NK-92 (cell line): ENCODE results near the gene SLC27A2.
"Not testable (repeated sequence)": the region's sequence is repeated elsewhere in the genome, so short reads cannot be mapped to it uniquely, and the experiment has no call there.

ENCODE experiments used
- DNase-seq: peaks from one replicate; lab custom pipeline; 2025; ENCODE audit not compliant: unreplicated experiment; lab: John Stamatoyannopoulos, UW

Gene SLC27A2

DNA sequence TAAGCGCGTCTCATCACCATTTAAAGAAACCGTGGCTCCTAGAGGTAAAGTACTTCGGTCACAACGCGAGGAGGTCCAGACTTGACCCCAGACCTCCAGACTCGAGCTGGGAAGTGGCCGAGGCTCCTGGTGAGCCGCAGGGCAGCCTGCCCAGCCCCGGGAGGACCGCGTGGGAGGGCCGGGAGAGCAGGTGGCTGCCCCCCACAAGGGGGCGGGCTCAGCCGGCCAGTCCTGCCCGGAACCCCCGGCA, at the start of gene SLC27A2:
TSS of gene SLC27A2 (plus strand) at position 228 of the 250 bp plus-strand sequence. CDS start 232 bp downstream, outside the sequence.
- DNase-seq: no peak

DNA sequence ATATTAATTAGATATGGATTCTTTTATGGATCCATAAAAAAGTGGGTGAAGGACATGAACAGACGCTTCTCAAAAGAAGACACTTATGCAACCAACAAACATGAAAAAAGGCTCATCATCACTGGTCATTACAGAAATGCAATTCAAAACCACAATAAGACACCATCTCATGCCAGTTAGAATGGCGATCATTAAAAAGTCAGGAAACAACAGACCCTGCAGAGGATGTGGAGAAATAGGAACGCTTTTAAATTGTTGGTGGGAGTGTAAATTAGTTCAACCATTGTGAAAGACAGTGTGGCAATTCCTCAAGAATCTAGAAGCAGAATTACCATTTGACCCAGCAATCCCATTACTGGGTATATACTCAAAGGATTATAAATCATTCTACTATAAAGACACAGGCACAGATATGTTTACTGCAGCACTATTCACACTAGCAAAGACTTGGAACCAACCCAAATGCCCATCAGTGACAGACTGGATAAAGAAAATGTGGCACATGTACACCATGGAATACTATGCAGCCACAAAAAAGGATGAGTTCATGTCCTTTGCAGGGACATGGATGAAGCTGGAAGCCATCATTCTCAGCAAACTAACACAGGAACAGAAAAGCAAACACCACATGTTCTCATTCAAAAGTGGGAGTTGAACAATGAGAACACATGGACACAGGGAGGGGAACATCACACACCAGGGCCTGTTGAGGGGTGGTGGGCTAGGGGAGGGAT, 49.6 kb upstream of the SLC27A2 start:
- DNase-seq: not testable (repeated sequence)

DNA sequence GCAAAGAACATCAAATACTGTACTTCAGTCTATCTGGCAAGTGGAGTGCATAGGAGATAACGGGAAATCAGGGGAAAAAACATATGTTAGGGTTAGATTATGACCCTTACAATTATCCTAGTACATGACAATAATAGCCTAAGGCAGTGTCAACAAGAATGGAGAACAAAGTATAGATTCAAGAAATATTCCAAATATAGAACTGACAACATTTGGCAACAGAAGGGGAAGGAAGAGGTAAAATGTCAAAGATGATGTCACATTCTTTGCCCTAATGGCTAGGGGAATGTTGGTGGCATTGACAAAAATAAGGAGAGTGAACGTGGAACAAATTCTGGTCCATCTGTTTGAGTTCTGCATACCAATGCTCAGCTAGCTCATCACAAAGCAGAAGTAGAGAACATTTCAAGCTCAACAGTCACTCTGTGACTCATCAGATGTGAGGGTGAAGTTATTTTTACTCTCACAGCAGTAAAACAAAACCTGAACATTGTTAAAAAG, 47.4 kb upstream of the SLC27A2 start:
- no peak for DNase-seq

DNA sequence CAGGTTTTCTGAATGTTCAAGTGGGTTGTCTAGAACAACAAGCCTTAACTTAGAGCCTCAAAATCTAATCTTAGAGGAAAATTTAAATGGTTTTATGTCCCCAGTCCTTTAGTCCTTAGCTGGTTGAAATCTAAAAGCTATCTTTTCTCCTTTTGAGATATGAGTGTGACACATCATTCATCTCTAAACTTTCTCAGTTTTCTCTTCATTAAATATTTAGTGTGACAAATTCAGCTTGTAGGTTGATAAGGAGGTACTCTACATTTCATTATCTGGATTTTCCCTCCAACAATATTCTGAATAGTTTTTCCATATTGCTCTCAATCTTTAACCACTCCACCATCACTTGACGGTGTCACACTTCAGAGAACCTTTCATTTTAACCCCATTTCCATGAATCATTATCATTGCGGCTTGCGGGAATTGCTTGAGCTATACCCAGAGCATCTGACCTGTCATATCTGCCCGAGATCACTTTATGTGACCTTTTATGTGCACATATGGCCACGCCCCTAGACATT, 46.9 kb upstream of the SLC27A2 start:
- no peak for DNase-seq

DNA sequence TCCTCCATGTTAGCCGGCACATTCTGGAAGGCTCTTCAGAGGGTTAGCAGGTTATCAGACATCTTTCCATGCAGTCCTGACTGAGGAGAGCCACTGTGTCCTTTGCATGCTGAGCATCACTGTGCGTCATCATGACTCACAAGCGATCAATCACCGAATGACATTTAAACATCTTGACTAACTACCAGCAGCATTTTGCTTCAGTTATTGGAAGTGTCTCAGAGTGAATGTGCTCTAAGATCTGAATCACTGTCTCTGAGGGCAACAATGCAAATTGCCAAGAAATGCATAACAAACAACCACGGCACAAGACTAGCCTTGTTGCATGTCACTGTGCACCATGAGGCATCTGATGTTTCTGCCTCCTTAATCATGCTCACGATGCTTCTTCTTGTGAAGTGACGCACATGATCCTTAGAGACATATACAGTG, 44.6 kb upstream of the SLC27A2 start:
- no peak for DNase-seq

DNA sequence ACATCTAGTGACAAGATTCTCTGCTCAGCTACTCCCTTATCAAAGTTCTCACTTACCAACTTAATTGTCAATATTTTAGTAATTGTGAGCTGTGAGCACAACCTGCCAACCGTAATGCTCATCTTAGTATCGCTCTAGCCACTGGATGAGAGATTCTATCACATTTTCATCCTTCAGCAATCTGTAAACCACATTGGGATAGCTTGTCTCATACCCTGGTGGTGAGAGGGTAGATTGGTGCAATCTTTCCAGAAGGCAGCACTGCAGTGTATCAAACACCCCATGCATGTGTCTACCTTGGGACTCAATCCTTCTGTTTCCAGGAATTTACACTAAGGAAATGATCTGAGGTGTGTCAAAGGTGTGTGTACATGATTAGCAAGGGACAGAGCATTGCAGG, 44.1 kb upstream of the SLC27A2 start:
- no peak for DNase-seq

DNA sequence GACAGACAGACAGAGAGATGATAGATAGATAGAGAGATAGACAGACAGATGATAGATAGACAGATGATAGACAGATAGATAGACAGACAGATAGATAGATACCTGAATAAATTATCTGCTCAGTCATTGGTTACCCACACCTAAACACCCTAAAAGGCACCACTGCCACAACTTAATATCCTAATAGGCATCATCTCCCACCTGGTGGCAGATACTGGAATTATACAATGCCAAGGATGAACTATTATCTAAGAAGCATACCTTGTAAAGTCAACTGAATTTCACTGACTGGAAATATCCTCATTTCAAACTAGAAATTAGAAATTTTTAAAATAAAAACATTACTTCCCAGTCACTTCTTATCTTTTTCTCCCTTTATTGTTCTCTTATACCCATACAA, 43.6 kb upstream of the SLC27A2 start:
- DNase-seq: no peak

DNA sequence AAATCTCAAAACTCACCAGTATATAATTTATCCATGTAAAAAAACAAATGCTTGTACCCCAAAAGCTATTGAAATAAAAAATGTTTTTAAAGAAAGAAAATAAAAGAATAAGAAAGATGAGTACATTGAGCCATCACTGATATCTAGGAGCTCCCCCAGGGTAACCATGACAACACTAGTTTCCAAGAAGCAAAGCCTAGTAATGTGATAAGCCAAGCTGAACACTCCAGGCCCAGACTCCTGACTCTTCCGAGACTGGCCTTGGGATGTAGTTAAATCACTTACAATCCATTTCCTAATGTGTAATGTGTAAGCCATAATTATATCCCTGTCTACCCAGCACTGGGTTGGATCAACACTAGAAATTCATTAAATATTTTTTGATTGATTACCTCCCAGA, 41.9 kb upstream of the SLC27A2 start:
- DNase-seq: no peak

DNA sequence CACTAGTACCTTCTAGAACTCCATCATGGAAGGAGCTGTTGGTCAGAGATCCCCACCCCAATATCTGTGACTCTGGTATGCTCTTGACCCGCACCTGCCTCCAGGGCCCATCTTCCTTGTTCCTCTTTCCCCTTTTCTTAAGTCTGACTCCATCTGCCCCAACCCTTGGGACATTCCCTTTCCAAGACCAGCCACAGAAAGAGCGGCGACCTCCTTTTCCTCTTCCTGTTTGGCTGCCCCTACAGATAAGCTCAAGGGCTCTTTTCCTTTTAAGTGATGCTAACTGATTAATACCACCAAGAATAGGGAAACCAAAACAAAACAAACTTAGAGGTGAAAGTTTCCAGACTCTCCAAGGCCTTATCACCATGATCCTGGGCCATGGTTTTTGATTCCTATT, 41.0 kb upstream of the SLC27A2 start:
- no peak for DNase-seq

DNA sequence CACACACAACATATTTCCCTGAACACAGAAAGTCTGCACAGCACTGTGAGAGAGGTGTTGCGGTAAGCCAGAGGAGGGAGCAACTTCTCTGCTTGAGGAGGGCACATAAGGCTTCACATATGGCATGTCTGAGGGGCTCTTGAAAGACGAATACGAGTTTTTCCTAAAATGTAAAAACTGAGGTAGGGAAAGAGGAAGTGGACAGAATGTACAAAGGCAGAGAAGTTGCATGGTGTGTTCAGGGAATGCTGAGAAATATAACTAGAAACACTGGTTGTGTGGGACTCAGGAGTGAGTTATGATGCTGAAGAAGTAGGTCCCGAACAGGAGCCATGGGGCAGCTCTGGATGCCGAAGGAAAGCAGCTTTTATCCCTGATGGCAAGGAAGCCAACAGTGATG, 40.1 kb upstream of the SLC27A2 start:
- no peak for DNase-seq

DNA sequence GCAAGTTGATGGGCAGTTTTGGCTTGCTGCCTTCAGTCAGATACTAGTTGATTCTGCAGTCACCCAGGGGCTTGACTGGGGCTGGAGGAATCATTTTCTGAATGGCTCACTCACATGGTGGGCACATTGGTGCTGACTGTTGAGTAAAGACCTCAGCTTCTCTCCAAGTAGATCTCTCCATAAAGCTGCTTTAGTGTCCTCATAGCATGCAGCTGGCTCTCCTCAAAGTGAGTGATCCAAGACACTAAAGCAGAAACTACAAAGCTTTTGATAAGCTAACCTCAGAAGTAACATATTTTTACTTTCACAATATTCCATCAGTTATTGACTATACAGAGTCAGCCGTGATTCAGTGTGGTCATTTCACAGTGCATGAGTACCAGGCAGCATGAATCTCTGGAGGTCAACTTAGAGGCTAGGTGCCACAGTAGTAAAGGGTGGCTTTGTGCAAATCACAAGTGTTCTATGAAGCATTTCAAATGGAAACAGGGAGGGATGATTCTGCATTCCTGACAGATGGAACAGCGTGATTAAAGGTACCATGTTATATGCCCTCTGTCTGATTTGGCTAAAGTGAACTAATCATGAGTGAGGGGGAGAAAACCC, 38.6 kb upstream of the SLC27A2 start:
- no peak for DNase-seq

DNA sequence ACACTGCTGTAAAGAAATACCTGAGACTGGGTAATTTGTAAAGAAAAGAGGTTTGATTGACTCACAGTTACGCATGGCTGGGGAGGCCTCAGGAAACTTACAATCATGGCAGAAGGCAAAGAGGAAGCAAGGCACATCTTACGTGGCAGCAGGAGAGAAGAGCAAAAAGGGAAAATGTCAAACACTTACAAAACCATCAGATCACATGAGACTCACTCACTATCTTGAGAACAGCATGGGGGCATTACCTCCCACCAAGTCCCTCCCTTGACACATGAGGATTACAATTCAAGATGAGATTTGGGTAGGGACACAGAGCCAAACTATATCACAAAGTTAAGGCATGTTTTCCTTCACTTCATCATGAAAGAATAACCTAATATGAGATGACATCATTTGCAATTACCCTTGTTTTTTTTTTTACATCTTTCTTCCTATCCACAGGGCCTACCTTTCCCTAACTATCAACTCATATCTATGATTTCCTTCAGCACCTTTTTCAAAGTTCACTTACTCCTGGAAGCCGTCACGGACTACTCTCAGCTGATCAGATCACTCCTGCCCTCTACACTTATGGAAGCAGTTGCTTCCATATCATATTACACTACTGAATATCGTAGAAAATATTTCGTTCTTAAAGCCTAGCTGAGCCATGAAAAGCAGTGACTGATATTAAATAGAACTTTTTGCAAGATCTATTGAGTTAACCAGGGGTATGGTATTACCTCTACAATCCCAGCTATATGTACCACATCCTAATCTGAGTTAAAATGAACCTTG, 37.5 kb upstream of the SLC27A2 start:
- DNase-seq: no peak

DNA sequence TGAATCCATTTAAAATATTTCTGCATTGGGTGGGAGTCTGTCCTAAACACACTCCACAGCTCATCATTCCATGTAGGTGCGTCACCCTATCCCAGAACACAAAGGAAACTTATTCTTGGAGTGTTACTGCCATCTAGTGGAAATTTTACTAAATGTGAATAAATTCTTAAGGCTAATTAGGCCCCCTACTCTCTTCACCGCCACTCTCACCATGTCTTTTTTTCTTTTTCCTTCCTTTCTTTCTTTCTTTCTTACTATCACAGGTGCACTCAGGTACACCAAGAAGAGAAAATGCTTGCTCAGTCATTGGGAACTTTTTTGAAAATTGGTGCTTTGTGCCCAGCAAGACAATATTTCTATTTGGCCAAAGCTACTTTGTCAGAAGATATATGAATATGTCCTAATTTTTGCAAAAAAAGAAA, 36.5 kb upstream of the SLC27A2 start:
- no peak for DNase-seq

DNA sequence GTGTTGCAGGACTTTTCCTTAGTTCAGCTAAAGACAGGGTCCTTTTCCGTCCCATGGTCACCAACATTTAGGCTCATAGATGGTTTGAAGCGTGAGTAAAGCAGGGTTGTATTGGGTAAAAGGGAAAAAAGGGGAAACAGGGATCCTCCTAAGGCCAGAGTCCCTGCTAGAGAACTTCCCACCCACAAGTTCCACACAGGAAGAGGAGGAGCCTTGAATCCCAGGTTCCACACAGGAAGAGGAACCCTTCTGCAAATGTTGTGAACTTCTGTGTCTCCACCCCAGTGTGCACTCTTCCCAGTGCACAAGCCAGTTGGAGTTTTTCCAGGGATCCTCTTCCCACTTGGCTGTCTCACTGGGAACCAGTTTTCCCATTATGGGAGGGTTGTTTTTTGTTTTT, 35.4 kb upstream of the SLC27A2 start:
- no peak for DNase-seq

DNA sequence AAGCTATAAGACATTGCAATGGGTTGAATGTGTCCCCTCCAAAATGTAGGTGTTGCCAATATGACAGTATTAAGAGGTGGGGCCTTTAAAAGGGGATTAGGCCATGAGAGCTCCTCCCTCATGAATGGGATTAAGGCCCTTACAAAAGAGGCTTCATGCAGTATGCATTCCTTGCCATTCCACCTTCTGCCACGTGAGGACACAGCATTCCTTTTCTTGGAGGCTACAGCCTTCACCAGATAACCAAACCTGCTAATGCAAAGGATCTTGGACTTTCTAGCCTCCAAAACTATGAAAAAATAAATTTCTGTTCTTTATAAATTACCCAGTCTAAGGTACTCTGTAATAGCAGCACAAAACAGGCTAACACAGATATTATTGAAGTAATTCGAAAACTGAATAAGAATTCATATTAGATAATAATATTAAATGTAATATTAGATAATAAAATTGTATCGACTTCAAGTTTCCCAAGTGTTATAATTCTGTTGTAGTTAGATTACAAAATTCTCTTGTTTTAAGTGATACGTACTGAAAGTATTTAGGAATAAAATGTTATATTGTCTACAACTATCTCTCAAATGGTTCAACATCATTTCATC, 33.5 kb upstream of the SLC27A2 start:
- DNase-seq: no peak

DNA sequence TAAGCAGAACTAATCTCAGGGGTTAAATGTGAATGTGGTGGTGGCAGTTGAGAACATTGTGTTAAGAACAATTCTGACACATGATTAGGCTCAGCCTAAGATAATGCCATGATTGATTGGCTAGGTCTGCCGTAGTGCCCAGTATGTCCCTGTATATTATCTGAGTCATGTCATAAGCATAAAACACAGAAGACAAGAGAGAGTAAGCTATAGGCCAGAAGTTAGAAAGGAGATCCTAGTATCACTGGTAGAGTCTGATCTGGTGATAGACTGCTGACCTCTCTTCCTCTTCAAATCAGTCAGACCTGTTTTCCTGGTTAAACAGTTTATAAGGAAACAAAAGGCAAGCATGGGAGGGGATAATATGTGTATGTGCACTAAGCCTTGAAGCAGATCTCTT, 32.9 kb upstream of the SLC27A2 start:
- DNase-seq: no peak

DNA sequence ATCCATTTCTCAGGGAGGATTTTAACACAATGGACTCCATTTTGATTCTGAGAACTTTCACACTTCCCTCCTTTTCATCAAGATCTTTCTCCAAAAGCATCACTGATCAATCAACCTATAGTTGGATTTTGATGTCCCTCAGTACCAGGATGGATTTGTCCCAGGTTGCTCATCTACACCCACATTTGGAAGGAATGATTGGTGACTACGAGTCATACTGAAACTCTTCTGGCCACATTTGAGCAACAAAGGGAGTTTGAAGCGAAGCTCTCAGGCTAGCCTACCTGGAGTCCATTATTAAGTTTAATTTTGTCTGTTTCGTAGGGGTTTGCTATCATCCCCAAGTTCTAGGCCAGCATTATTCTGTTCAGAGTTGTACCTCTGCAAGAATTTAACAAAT, 31.6 kb upstream of the SLC27A2 start:
- DNase-seq: no peak

DNA sequence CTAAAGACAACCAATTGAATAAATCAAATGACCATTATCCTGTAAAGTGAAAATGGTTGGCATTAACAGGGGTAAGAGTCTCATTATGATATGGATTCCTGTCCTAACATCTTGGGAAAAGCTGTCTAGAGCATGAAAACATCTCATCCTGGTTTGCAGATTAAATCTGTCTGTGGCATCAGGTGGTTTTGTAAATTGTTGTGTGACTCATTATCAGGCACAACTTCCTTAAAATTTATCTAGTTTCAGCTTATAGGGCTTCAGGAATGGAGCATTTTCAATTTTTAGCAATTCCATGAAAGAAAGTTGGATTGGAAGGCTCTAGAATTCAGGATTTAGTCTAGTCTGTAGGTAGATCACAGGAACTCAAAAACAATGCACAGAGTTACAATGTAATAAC, 31.1 kb upstream of the SLC27A2 start:
- no peak for DNase-seq

DNA sequence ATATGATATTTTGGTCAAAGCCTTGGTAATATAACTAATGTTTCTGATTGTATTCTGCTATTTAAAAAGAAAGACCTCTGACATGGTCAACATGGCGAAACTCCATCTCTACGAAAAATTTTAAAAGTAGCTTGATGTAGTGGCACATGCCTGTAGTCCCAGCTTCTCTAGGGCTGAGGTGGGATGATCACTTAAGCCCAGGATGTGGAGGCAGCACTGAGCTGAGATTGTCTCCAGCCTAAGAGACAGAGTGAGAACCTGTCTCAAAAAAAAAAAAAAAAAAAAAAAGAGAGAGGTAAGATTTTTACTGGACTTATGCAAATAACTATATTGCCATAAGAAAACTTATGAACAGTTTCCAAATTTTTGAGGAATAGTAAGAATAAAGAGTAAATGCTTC, 30.5 kb upstream of the SLC27A2 start:
- no peak for DNase-seq

DNA sequence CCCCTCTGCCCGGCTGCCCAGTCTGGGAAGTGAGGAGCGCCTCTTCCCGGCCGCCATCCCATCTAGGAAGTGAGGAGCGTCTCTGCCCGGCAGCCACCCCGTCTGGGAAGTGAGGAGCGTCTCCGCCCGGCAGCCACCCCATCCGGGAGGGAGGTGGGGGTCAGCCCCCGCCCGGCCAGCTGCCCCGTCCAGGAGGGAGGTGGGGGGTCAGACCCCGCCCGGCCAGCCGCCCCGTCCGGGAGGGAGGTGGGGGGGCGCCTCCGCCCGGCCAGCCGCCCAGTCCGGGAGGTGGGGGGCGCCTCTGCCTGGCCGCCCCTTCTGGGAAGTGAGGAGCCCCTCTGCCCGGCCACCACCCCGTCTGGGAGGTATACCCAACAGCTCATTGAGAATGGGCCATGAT, 23.8 kb upstream of the SLC27A2 start:
- DNase-seq: not testable (repeated sequence)

DNA sequence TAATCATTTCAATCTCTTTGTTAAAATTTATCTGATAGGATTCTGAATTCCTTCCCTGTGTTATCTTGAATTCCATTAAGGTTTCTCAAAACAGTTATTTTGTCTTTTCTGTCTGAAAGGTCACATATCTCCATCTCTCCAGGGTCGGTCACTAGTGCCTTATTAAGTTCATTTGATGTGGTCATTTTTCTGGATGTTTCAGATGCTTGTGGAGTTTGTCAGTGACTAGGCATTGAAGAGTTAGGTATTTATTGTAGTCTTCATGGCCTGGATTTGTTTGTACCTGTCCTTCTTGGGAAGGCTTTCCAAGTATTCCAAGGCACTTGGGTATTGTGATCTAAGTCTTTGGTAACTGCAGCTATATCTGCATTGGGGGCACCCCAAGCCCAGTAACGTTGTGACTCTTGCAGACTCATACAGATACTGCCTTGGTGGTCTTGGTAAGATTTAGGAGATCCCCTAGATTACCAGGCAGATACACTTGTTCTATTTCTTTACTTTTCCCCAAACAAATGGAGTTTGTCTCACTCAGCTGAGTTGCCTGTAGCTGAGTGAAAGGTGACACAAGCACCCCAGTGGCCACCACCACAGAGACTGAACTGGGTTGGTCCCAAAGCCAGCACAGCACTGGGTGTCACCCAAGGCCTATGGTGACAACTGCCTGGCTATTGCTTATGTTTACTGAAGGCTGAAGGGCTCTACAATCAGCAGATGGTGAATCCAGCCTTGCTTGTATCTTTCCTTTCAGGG, 18.9 kb upstream of the SLC27A2 start:
- DNase-seq: no peak
